Neural progenitor cell (in vitro differentiated cells): ENCODE measurements around the gene PTGER2.

Source experiments
- EZH2phosphoT487 ChIP-seq: fragments of 200-600 bp; sonication (generic); IDR thresholded peaks from 2 replicates; pipeline ENCODE4 v1.6.1; 2017; ENCODE audit warnings: antibody characterized with exemption
- TF ChIP-seq, protein P1 (sequence below): fragments of 200-600 bp; sonication (generic); IDR thresholded peaks from 2 replicates; pipeline ENCODE4 v1.5.1; 2017; ENCODE audit warnings: antibody characterized with exemption, mild to moderate bottlenecking

DNA sequence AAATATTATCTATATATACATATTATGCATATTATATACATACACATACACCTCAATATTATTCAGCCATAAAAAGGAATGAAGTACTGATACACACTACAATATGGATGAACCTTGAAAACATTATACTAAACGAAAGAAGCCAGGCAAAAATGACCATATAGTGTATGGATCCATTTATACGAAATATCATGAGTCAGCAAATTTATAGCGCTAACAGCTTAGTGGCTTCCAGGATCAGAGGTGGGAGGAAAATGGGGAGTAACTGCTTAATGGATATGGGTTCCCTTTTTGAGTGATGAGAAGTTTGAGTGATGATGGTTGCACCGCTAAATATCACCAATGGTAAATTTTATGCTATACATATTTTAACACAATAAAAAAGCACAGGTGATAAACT is 32.7 kb downstream of the PTGER2 start:
- TF ChIP-seq, protein P1, sequence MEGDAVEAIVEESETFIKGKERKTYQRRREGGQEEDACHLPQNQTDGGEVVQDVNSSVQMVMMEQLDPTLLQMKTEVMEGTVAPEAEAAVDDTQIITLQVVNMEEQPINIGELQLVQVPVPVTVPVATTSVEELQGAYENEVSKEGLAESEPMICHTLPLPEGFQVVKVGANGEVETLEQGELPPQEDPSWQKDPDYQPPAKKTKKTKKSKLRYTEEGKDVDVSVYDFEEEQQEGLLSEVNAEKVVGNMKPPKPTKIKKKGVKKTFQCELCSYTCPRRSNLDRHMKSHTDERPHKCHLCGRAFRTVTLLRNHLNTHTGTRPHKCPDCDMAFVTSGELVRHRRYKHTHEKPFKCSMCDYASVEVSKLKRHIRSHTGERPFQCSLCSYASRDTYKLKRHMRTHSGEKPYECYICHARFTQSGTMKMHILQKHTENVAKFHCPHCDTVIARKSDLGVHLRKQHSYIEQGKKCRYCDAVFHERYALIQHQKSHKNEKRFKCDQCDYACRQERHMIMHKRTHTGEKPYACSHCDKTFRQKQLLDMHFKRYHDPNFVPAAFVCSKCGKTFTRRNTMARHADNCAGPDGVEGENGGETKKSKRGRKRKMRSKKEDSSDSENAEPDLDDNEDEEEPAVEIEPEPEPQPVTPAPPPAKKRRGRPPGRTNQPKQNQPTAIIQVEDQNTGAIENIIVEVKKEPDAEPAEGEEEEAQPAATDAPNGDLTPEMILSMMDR = no peak
- no peak for TF ChIP-seq EZH2phosphoT487
